ENCODE measurements around the gene UGT1A5.

DNA sequence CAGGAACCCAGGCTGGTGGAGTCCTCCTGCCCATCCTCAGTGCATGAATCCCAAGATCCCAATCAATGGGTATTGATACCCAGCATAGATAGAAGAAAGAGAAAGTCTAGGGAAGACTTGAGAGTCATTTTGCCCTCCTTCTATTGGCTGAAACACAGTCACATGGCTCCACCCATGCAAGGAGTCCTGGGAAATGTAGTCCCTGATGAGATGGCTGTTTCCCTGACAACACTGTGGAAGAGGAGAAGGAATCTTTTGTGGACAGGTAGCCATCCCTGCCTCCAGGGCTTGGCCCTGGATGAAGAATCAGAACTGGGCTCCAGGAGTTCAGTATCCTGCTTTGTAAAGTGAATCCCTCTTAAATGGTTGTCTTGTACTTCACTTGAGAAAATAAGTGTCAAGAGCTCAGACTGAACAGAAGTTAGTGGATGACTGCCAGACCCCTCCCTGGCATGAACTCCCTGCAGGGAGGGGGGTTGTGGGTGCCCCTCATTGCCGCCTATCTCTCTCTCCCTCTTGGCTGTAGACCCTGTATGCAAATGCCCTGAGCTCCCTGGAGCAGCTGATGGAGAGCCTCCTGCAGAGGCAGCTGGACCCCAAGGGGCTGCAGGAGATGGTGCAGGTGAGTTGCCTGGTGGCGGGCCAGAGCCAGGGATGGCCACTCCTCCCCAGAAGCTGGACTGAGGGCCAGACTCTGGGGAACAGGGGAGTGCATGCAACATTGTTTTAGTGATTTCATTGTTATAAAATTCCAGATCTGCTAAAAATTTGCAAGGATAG is 101.5 kb downstream of the UGT1A5 start:
- TF ChIP-seq, protein P1, sequence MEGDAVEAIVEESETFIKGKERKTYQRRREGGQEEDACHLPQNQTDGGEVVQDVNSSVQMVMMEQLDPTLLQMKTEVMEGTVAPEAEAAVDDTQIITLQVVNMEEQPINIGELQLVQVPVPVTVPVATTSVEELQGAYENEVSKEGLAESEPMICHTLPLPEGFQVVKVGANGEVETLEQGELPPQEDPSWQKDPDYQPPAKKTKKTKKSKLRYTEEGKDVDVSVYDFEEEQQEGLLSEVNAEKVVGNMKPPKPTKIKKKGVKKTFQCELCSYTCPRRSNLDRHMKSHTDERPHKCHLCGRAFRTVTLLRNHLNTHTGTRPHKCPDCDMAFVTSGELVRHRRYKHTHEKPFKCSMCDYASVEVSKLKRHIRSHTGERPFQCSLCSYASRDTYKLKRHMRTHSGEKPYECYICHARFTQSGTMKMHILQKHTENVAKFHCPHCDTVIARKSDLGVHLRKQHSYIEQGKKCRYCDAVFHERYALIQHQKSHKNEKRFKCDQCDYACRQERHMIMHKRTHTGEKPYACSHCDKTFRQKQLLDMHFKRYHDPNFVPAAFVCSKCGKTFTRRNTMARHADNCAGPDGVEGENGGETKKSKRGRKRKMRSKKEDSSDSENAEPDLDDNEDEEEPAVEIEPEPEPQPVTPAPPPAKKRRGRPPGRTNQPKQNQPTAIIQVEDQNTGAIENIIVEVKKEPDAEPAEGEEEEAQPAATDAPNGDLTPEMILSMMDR (conservative IDR thresholded peaks at IDR 0.05; ENCODE audit: low read length), result no peak
- TF ChIP-seq EZH2phosphoT487 (IDR thresholded peaks at IDR 0.05; ENCODE audit: borderline replicate concordance, low read depth, low read length), result no peak

Data from OCI-LY7 (cell line).